ENCODE measurements around the gene KCTD7.
"Not testable (repeated sequence)": the region's sequence is repeated elsewhere in the genome, so short reads cannot be mapped to it uniquely, and the experiment has no call there.

The KCTD7 gene

GRCh38 chr7:66634816-66635215, 6.1 kb downstream of the KCTD7 start:
- H3K36me3 ChIP-seq (ENCODE audit: control insufficient read depth, insufficient read depth, low read length) = peaks cover 11% of the 10 kb centered on the region
- no peak for DNase-seq (ENCODE audit: extremely low read depth, insufficient read length)
- TF ChIP-seq CTCF (IDR thresholded peaks at IDR 0.05; ENCODE audit: insufficient read depth, low read length, poor library complexity, severe bottlenecking) = no peak
- no peak overlapping the region for H3K4me3 ChIP-seq (replicated peaks; ENCODE audit: low read depth, low read length)
- H3K27me3 ChIP-seq (replicated peaks; ENCODE audit: control insufficient read depth, insufficient read depth, low read length) = no peaks in the 10 kb centered on the region

DNA sequence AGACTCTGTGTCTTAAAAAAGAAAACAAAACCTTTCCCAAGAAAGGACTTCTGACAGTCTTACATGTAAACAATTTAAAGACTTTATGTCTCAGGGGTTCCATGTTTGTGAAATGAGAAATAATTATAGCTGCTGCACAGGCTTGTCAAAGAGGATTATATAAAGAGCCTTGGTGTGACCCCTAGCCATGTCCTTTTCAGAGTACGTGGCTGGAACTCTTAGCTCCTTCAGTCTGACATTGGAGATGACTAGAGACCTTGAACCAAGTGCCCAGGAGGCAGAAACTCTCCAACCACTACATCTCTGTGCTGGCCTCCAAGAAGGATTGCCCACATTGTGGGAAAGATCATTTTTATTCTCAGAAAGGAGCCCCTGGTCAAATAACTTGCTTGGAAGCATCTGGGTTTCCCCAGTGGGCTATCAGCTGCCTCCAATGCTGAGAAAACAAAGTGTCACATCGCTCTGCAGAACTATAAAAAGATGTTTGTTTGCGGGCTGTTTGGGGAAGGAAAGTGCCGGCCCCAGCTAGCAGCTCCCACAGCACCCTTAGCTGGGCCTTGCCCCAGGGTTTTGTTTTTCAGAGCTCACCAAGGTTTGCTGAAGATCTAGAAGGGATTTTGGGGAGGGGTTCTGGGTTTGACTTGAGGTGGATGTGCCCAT, 6.8 kb downstream of the KCTD7 start:
- not testable (repeated sequence) for DNase-seq (ENCODE audit: extremely low read depth, insufficient read length); H3K4me3 ChIP-seq (replicated peaks; ENCODE audit: low read depth, low read length); H3K27me3 ChIP-seq (replicated peaks; ENCODE audit: control insufficient read depth, insufficient read depth, low read length)
- peaks cover 11% of the 10 kb centered on the region for H3K36me3 ChIP-seq (ENCODE audit: control insufficient read depth, insufficient read depth, low read length)

GRCh38 chr7:66635982-66636546, 7.4 kb downstream of the KCTD7 start:
- peaks cover 11% of the 10 kb centered on the region for H3K36me3 ChIP-seq (ENCODE audit: control insufficient read depth, insufficient read depth, low read length)
- not testable (repeated sequence) for DNase-seq (ENCODE audit: extremely low read depth, insufficient read length)

DNA sequence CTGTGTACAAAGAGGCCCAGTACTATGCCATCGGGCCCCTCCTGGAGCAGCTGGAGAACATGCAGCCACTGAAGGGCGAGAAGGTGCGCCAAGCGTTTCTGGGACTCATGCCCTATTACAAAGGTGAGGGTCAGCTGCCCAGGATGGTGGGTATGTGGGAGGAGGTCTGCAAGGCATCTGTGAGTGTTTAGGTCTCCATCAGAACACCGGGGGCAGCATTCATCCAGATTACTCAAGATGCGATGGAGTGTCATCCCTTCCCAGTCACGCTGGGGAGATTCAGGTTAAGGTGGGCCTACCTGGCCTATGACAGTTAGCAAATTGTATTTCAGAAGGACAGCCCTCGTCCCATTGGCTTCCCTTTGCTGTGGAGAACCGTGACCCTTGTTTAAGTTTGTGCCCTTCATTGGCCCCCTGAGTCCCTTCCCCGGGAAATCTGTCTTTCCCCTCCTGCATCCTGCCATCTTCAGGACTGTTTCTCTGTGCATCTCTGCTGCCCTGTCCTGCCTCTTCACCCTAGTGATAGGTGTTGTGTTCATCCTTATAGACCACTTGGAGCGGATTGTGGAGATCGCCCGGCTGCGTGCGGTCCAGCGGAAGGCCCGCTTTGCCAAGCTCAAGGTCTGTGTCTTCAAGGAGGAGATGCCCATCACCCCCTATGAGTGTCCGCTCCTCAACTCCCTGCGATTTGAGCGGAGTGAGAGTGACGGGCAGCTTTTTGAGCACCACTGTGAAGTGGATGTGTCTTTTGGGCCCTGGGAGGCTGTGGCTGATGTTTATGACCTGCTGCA, 9.8 kb downstream of the KCTD7 start:
- no peak for DNase-seq (ENCODE audit: extremely low read depth, insufficient read length)
- H3K36me3 ChIP-seq (ENCODE audit: control insufficient read depth, insufficient read depth, low read length) = peaks cover 10% of the 10 kb centered on the region
- H3K27me3 ChIP-seq (replicated peaks; ENCODE audit: control insufficient read depth, insufficient read depth, low read length) = no peaks in the 10 kb centered on the region
- H3K4me3 ChIP-seq (replicated peaks; ENCODE audit: low read depth, low read length) = no peak overlapping the region
- no peak for TF ChIP-seq CTCF (IDR thresholded peaks at IDR 0.05; ENCODE audit: insufficient read depth, low read length, poor library complexity, severe bottlenecking)

More at GRCh38 chr7:66635982-66636546, 7.4 kb downstream of the KCTD7 start:
- H3K27me3 ChIP-seq (replicated peaks; ENCODE audit: control insufficient read depth, insufficient read depth, low read length); H3K4me3 ChIP-seq (replicated peaks; ENCODE audit: low read depth, low read length): not testable (repeated sequence)

- DNase-seq (ENCODE audit: extremely low read depth, insufficient read length) = no peak
- Histone ChIP-seq H3K27me3 (replicated peaks; ENCODE audit: control insufficient read depth, insufficient read depth, low read length) (no peaks in the 10 kb centered on the region), H3K4me3 (replicated peaks; ENCODE audit: low read depth, low read length) (no peak overlapping the region), H3K36me3 (ENCODE audit: control insufficient read depth, insufficient read depth, low read length) (peaks cover 12% of the 10 kb centered on the region)
- TF ChIP-seq CTCF (IDR thresholded peaks at IDR 0.05; ENCODE audit: insufficient read depth, low read length, poor library complexity, severe bottlenecking) = no peak
Measured at GRCh38 chr7:66639773-66640172, 11.1 kb downstream of the KCTD7 start.

DNA sequence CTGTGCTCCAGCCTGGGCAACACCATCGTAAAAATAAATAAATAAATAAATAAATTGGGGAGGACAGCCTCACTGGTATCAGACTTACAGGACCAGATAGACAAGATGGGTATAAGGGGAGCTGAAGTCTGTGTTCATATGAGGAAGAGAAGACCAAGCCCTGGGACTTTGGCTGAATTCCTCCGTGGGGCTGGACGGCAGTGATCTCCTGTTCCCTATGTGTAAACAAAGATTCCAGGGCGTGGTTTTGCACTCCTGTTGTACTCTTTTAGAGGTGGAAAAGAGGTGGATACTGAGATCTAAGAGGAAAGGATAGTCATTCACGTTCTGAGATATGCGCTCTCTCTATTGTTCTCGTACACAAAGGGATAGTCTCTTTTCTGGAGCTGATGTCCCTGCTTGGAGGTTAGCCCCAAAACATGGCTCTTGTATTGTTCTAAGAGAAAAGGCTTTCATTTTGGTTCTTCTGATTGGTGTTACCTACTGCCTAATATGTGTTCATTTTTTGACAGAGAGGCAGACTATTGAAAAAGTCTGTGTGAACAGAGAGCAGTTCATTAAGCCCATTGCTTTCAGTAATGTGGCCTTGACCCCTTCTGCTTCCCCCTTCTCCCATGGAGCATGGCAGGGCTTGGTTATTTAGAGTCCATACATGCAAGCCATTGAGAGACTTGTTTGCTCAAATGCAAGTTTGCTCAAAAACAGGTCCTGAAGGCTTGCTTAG, 12.3 kb downstream of the KCTD7 start:
- Histone ChIP-seq H3K36me3 (ENCODE audit: control insufficient read depth, insufficient read depth, low read length) (peaks cover 13% of the 10 kb centered on the region), H3K27me3 (replicated peaks; ENCODE audit: control insufficient read depth, insufficient read depth, low read length) (no peaks in the 10 kb centered on the region), H3K4me3 (replicated peaks; ENCODE audit: low read depth, low read length) (no peak overlapping the region)
- no peak for DNase-seq (ENCODE audit: extremely low read depth, insufficient read length)
- TF ChIP-seq CTCF (IDR thresholded peaks at IDR 0.05; ENCODE audit: insufficient read depth, low read length, poor library complexity, severe bottlenecking) = no peak
